WTC11 (cell line): ENCODE results near the gene URI1.

Source experiments
- CBFB ChIP-seq: sonication (generic); formaldehyde crosslinking; IDR thresholded peaks from 2 replicates; pipeline ENCODE4 v1.8.1; 2022; ENCODE audit warnings: mild to moderate bottlenecking, low read depth, missing genetic modification reagents
- FOXP1 ChIP-seq: sonication (generic); formaldehyde crosslinking; IDR thresholded peaks from 2 replicates; pipeline ENCODE4 v1.8.0; 2022; ENCODE audit warnings: missing genetic modification reagents, mild to moderate bottlenecking, moderate library complexity, borderline replicate concordance
- HMGXB4 ChIP-seq: sonication (generic); formaldehyde crosslinking; IDR thresholded peaks from 2 replicates; pipeline ENCODE4 v1.8.1; 2023; ENCODE audit warnings: mild to moderate bottlenecking, moderate library complexity, missing genetic modification reagents
- KAT7 ChIP-seq: sonication (generic); formaldehyde crosslinking; IDR thresholded peaks from 2 replicates; pipeline ENCODE4 v1.8.1; 2023; ENCODE audit warnings: missing genetic modification reagents, mild to moderate bottlenecking, borderline replicate concordance
- RELA ChIP-seq: sonication (generic); formaldehyde crosslinking; IDR thresholded peaks from 2 replicates; pipeline ENCODE4 v1.8.1; 2022; ENCODE audit warnings: missing genetic modification reagents, mild to moderate bottlenecking, borderline replicate concordance
- SP1 ChIP-seq: sonication (generic); formaldehyde crosslinking; conservative IDR thresholded peaks from 2 replicates; pipeline ENCODE4 v1.8.1; 2022; ENCODE audit warnings: missing genetic modification reagents
- TF ChIP-seq, protein P1 (sequence below): fragments of 200-600 bp; IDR thresholded peaks from 2 replicates; pipeline ENCODE4 v1.8.0; 2022; ENCODE audit warnings: antibody characterized with exemption

GRCh38 chr19:29952646-29953045, 10.6 kb downstream of the URI1 start:
- TF ChIP-seq KAT7 (no peak), HMGXB4 (CRISPR knock-in tag) (no peak), RELA (CRISPR knock-in tag) (no peak), CBFB (CRISPR knock-in tag) (no peak), FOXP1 (CRISPR knock-in tag) (no peak), SP1 (CRISPR knock-in tag) (no peak)
- TF ChIP-seq, protein P1, sequence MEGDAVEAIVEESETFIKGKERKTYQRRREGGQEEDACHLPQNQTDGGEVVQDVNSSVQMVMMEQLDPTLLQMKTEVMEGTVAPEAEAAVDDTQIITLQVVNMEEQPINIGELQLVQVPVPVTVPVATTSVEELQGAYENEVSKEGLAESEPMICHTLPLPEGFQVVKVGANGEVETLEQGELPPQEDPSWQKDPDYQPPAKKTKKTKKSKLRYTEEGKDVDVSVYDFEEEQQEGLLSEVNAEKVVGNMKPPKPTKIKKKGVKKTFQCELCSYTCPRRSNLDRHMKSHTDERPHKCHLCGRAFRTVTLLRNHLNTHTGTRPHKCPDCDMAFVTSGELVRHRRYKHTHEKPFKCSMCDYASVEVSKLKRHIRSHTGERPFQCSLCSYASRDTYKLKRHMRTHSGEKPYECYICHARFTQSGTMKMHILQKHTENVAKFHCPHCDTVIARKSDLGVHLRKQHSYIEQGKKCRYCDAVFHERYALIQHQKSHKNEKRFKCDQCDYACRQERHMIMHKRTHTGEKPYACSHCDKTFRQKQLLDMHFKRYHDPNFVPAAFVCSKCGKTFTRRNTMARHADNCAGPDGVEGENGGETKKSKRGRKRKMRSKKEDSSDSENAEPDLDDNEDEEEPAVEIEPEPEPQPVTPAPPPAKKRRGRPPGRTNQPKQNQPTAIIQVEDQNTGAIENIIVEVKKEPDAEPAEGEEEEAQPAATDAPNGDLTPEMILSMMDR = no peak
